Middle frontal gyrus (tissue), 1 donor: ENCODE data around the gene ELMO1.
"Not testable (repeated sequence)": the region's sequence is repeated elsewhere in the genome, so short reads cannot be mapped to it uniquely, and the experiment has no call there.

Experiments used
- DNase-seq: peaks from one replicate; pipeline ENCODE4 v3.0.0-alpha.2; 2015; ENCODE audit warnings: low spot score; ENCODE audit errors: extremely low spot score

Gene ELMO1

GRCh38 chr7:37142958-37143357, 305.7 kb downstream of the ELMO1 start:
- DNase-seq, result no peak

- no peak for DNase-seq
Observed at GRCh38 chr7:37141742-37142141, 306.9 kb downstream of the ELMO1 start.

- not testable (repeated sequence) for DNase-seq
Observed at GRCh38 chr7:37133902-37134301, 314.8 kb downstream of the ELMO1 start.

- DNase-seq, result no peak
Observed at GRCh38 chr7:37131855-37132254, 316.8 kb downstream of the ELMO1 start.

- DNase-seq, result no peak
Observed at GRCh38 chr7:37129035-37129425, 319.6 kb downstream of the ELMO1 start.

- DNase-seq, result no peak
Observed at GRCh38 chr7:37128327-37129034, 320.2 kb downstream of the ELMO1 start.

GRCh38 chr7:37119296-37119860, 329.3 kb downstream of the ELMO1 start:
- no peak for DNase-seq

GRCh38 chr7:37118004-37118403, 330.7 kb downstream of the ELMO1 start:
- DNase-seq, result no peak

- DNase-seq, result no peak
Observed at GRCh38 chr7:37117292-37117691, 331.4 kb downstream of the ELMO1 start.

- DNase-seq, result no peak
Observed at GRCh38 chr7:37116093-37116701, 332.5 kb downstream of the ELMO1 start.

GRCh38 chr7:37113661-37114355, 334.9 kb downstream of the ELMO1 start:
- DNase-seq, result no peak

- DNase-seq, result no peak
Observed at GRCh38 chr7:37112876-37113275, 335.8 kb downstream of the ELMO1 start.

GRCh38 chr7:37112218-37112617, 336.4 kb downstream of the ELMO1 start:
- no peak for DNase-seq

GRCh38 chr7:37111459-37111858, 337.2 kb downstream of the ELMO1 start:
- no peak for DNase-seq

GRCh38 chr7:37110660-37111424, 337.8 kb downstream of the ELMO1 start:
- no peak for DNase-seq

- DNase-seq, result no peak
Observed at GRCh38 chr7:37109843-37110242, 338.8 kb downstream of the ELMO1 start.

- DNase-seq, result no peak
Observed at GRCh38 chr7:37109016-37109683, 339.5 kb downstream of the ELMO1 start.

GRCh38 chr7:37108615-37109014, 340.0 kb downstream of the ELMO1 start:
- DNase-seq, result no peak

- DNase-seq, result no peak
Observed at GRCh38 chr7:37107047-37107750, 341.5 kb downstream of the ELMO1 start.

- DNase-seq, result no peak
Observed at GRCh38 chr7:37105762-37106161, 342.9 kb downstream of the ELMO1 start.
